ENCODE results near the gene SOST. TPM values are rescaled to one million over a fixed set of nuclear protein-coding genes. Genes with fewer than 3 reads are reported as not detected.

Gene SOST
- polyA plus RNA-seq, 1 of the 3 experiments (the other 2 are of a cell fraction) = not detected

DNA sequence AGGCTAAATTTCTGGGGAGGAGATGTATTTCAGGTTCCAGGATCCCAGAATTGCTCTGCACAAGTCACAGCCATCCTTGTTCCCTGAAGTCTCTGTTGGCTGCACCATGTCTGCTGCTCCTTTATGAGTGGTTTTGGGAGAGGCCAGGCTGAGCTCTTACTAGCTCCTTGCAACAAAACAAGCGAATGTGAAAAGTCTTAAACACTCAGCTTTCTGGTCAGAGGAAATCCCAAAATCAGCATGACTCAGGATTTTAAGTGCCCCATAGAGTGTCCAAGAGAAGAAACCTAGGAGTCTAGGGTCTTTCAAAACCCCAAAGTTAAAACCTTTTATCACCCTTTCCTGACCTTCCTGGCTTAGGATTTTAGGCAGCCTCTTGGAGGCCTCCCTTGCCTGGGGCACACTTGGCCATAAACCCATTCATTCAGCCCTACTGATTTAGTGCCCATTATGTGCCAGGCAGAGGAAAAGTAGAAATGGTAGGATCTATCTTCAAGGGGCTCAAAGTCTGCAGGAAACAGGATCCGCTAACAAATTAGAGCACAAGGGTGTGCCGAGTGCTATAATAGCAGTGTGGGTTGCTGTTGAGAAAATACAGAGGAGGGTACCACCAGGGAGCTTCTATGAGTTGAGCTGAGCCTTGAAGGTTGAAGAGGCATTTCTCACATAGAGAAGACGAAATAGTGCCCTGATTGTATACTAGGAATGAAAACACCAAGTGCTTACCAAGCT, 36.9 kb downstream of the SOST start:
- no peak overlapping the region for H3K27ac ChIP-seq (ENCODE audit: low read depth in 2 of 2, low read length in 1 of 2)
- 91% methylated on average over 4 of the region's 4 CpGs for WGBS (ENCODE audit: low lambda C conversion rate)
- peak overlapping the region; percentile 73; the same call in 1 of the 2 replicates for H3K4me2 ChIP-seq
- DNase-seq = no peak
- no peaks in the 10 kb centered on the region for H3K79me2 ChIP-seq (ENCODE audit: insufficient read depth)
- TF ChIP-seq FOXJ3 (CRISPR knock-in tag; IDR thresholded peaks at IDR 0.05) = no peak
- TF ChIP-seq FOXM1 (IDR thresholded peaks at IDR 0.05; ENCODE audit: low read depth) = no peak
- H3K27me3 ChIP-seq (ENCODE audit: insufficient read depth) = no peaks in the 10 kb centered on the region
- peak overlapping the region; percentile 67; the same call in 1 of the 2 replicates for H2AFZ ChIP-seq (ENCODE audit: low read depth)
- no peaks in the 10 kb centered on the region for H4K20me1 ChIP-seq (ENCODE audit: insufficient read depth)
- no peaks in the 10 kb centered on the region for H3K9me2 ChIP-seq
- no peaks in the 10 kb centered on the region for H3K9me3 ChIP-seq
- H3K4me3 ChIP-seq (ENCODE audit: low read depth in 2 of 2, low read length in 1 of 2) = no peak overlapping the region
- no peaks in the 10 kb centered on the region for H3K36me3 ChIP-seq (replicated peaks in 1 of 2; ENCODE audit: control insufficient read depth in 1 of 2, insufficient read depth in 2 of 2, low read length in 1 of 2)
- peaks cover 10% of the 10 kb centered on the region for H3F3A ChIP-seq (replicated peaks; ENCODE audit: insufficient read depth)
- CTCF ChIA-PET = interaction anchor here (1.3 to 6.2 kb wide), 3 partner anchors 23 to 39 kb away, joined by 3 to 32 read pairs (median 11); no protein-coding TSS in a partner anchor
- POLR2A ChIA-PET = no interaction called here
- peaks cover 4 to 5% of the 10 kb centered on the region in 2 experiments; a peak in 2 of 4 replicates for H3K4me1 ChIP-seq (ENCODE audit: control insufficient read depth in 1 of 2, insufficient read depth in 2 of 2, low read depth in 1 of 2, low read length in 1 of 2)
- H3K9ac ChIP-seq = no peak overlapping the region

GRCh38 chr17:43720311-43721060, 38.1 kb downstream of the SOST start:
- 22% methylated on average over 36 of the region's 64 CpGs for WGBS (ENCODE audit: low lambda C conversion rate)
- Histone ChIP-seq H3K9me2 (no peaks in the 10 kb centered on the region), H3K4me1 (ENCODE audit: control insufficient read depth in 1 of 2, insufficient read depth in 2 of 2, low read depth in 1 of 2, low read length in 1 of 2) (peaks cover 4 to 5% of the 10 kb centered on the region in 2 experiments; a peak in 2 of 4 replicates), H3K4me3 (ENCODE audit: low read depth in 2 of 2, low read length in 1 of 2) (peak overlapping the region; percentile 47 to 51), H2AFZ (ENCODE audit: low read depth) (peak overlapping the region; percentile 67), H3F3A (replicated peaks; ENCODE audit: insufficient read depth) (peaks cover 10% of the 10 kb centered on the region), H3K9ac (peak overlapping the region; percentile 57), H3K36me3 (replicated peaks in 1 of 2; ENCODE audit: control insufficient read depth in 1 of 2, insufficient read depth in 2 of 2, low read length in 1 of 2) (no peaks in the 10 kb centered on the region), H3K79me2 (ENCODE audit: insufficient read depth) (no peaks in the 10 kb centered on the region), H3K9me3 (no peaks in the 10 kb centered on the region), H3K27me3 (ENCODE audit: insufficient read depth) (no peaks in the 10 kb centered on the region), H4K20me1 (ENCODE audit: insufficient read depth) (no peaks in the 10 kb centered on the region), H3K4me2 (peak overlapping the region; percentile 73), H3K27ac (ENCODE audit: low read depth in 2 of 2, low read length in 1 of 2) (peak overlapping the region in 1 of 2 experiments; percentile 60; a peak in 1 of 4 replicates)
- ChIA-PET CTCF (interaction anchor here (6.2 kb wide), 1 partner anchor 26 kb away, joined by 32 read pairs; no protein-coding TSS in a partner anchor), POLR2A (no interaction called here)
- TF ChIP-seq CHD2 (IDR thresholded peaks at IDR 0.05; ENCODE audit: low read length, partially characterized antibody) = peak; percentile 25
- no peak for TF ChIP-seq MXI1 (IDR thresholded peaks at IDR 0.05; ENCODE audit: low read depth, low read length)
- no peak for TF ChIP-seq NRF1 (IDR thresholded peaks at IDR 0.05; ENCODE audit: low read depth, low read length)
- no peak for TF ChIP-seq PBX3 (IDR thresholded peaks at IDR 0.05)
- TF ChIP-seq MEF2A (IDR thresholded peaks at IDR 0.05; ENCODE audit: borderline replicate concordance, low read depth) = no peak
- TF ChIP-seq FOXJ3 (CRISPR knock-in tag; IDR thresholded peaks at IDR 0.05) = 0 out of 2 replicates have a peak, but pooled peaks have one; percentile 25
- TF ChIP-seq POLR2AphosphoS5 (IDR thresholded peaks at IDR 0.05; ENCODE audit: low read depth, low read length) = peak; percentile 41; the same call in 1 of the 2 replicates
- TF ChIP-seq, protein P1, sequence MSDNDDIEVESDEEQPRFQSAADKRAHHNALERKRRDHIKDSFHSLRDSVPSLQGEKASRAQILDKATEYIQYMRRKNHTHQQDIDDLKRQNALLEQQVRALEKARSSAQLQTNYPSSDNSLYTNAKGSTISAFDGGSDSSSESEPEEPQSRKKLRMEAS (IDR thresholded peaks at IDR 0.05; ENCODE audit: low read depth) = peak; percentile 69; the same call in 1 of the 2 replicates
- TF ChIP-seq, protein P2, sequence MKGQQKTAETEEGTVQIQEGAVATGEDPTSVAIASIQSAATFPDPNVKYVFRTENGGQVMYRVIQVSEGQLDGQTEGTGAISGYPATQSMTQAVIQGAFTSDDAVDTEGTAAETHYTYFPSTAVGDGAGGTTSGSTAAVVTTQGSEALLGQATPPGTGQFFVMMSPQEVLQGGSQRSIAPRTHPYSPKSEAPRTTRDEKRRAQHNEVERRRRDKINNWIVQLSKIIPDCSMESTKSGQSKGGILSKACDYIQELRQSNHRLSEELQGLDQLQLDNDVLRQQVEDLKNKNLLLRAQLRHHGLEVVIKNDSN (IDR thresholded peaks at IDR 0.05; ENCODE audit: borderline replicate concordance, low read depth) = no peak
- TF ChIP-seq ELF1 (IDR thresholded peaks at IDR 0.05) = no peak
- peak; percentile 37; the same call in 1 of the 2 replicates for TF ChIP-seq TAF1 (IDR thresholded peaks at IDR 0.05; ENCODE audit: borderline replicate concordance, low read depth, low read length)
- no peak for TF ChIP-seq GABPA (IDR thresholded peaks at IDR 0.05; ENCODE audit: low read depth)
- TF ChIP-seq, protein P3, sequence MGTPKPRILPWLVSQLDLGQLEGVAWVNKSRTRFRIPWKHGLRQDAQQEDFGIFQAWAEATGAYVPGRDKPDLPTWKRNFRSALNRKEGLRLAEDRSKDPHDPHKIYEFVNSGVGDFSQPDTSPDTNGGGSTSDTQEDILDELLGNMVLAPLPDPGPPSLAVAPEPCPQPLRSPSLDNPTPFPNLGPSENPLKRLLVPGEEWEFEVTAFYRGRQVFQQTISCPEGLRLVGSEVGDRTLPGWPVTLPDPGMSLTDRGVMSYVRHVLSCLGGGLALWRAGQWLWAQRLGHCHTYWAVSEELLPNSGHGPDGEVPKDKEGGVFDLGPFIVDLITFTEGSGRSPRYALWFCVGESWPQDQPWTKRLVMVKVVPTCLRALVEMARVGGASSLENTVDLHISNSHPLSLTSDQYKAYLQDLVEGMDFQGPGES (IDR thresholded peaks at IDR 0.05; ENCODE audit: low read depth, low read length) = no peak
- DNase-seq = peak; percentile 93
